Osteoblast (primary cell): Measurements from ENCODE around the gene PROM2. TPM values are rescaled to one million over a fixed set of nuclear protein-coding genes. Genes with fewer than 3 reads are reported as not detected.

Source experiments
- DNase-seq: peaks from one replicate; pipeline ENCODE4 v3.0.0; 2011; ENCODE audit warnings: low spot score, mixed read lengths; ENCODE audit not compliant: insufficient read length; ENCODE audit errors: missing footprints
- H2AFZ ChIP-seq: 2 replicates; pipeline ENCODE4 v1.6.0; 2011; ENCODE audit warnings: mild to moderate bottlenecking, low read length
- H3K27ac ChIP-seq: 2 replicates; pipeline ENCODE4 v1.5.1; 2011; ENCODE audit warnings: mild to moderate bottlenecking, low read depth, low read length, moderate library complexity
- H3K27me3 ChIP-seq: 2 replicates; pipeline ENCODE4 v1.6.0; 2012; ENCODE audit warnings: mild to moderate bottlenecking, control low read depth, inconsistent platforms, low read length, moderate library complexity; ENCODE audit not compliant: insufficient read depth
- H3K36me3 ChIP-seq: 2 replicates; pipeline ENCODE4 v1.5.1; 2011; ENCODE audit warnings: mild to moderate bottlenecking, low read length, control low read depth, moderate library complexity; ENCODE audit not compliant: insufficient read depth
- H3K4me1 ChIP-seq: 2 replicates; pipeline ENCODE4 v1.5.1; 2011; ENCODE audit warnings: mild to moderate bottlenecking, low read length, control low read depth, moderate library complexity; ENCODE audit not compliant: insufficient read depth
- H3K4me2 ChIP-seq: 2 replicates; pipeline ENCODE4 v1.6.0; 2011; ENCODE audit warnings: mild to moderate bottlenecking, low read length; ENCODE audit not compliant: insufficient read depth
- H3K4me3 ChIP-seq: fragments of 200-600 bp; sonication (generic); 3 replicates; pipeline ENCODE4 v1.5.1; 2012; ENCODE audit warnings: mild to moderate bottlenecking, low read length, inconsistent platforms; ENCODE audit not compliant: insufficient read depth
- H3K79me2 ChIP-seq: 2 replicates; pipeline ENCODE4 v1.6.0; 2012; ENCODE audit warnings: mild to moderate bottlenecking, low read length, control low read depth, inconsistent platforms; ENCODE audit not compliant: insufficient read depth
- H3K9me3 ChIP-seq: 2 replicates; pipeline ENCODE4 v1.5.1; 2011; ENCODE audit warnings: low read depth, low read length, control low read depth
- H4K20me1 ChIP-seq: 2 replicates; pipeline ENCODE4 v1.6.0; 2012; ENCODE audit warnings: mild to moderate bottlenecking, low read length, control low read depth; ENCODE audit not compliant: insufficient read depth
- CTCF ChIP-seq: IDR thresholded peaks from 2 replicates; pipeline ENCODE4 v1.5.1; 2011; ENCODE audit warnings: mild to moderate bottlenecking, low read depth, low read length, moderate library complexity; ENCODE audit errors: extremely low read depth
- total RNA-seq: library from RNA; depleted of rRNA; stranded (reverse); fragments of >200 nt; gene quantifications from 2 replicates; pipeline ENCODE4 v1.2.3, GENCODE V29; 2012

PROM2 gene
- total RNA-seq, 1 donor: 0.36 TPM

GRCh38 chr2:95311815-95312542, 37.7 kb downstream of the PROM2 start:
- H3K4me1 ChIP-seq: peaks cover 23% of the 10 kb centered on the region
- no peaks in the 10 kb centered on the region for H3K79me2 ChIP-seq
- peaks cover 4% of the 10 kb centered on the region for H4K20me1 ChIP-seq
- H3K27ac ChIP-seq: no peak overlapping the region
- no peak for TF ChIP-seq CTCF
- H3K36me3 ChIP-seq: no peaks in the 10 kb centered on the region
- no peak overlapping the region for H3K4me2 ChIP-seq
- peaks cover 32% of the 10 kb centered on the region for H3K27me3 ChIP-seq
- H3K4me3 ChIP-seq: no peak overlapping the region
- H3K9me3 ChIP-seq: no peaks in the 10 kb centered on the region
- DNase-seq: no peak
- no peak overlapping the region for H2AFZ ChIP-seq

- no peaks in the 10 kb centered on the region for H3K9me3 ChIP-seq
- H3K36me3 ChIP-seq: no peaks in the 10 kb centered on the region
- H3K4me2 ChIP-seq: no peak overlapping the region
- no peak overlapping the region for H3K4me3 ChIP-seq
- H2AFZ ChIP-seq: no peak overlapping the region
- TF ChIP-seq CTCF: no peak
- no peak overlapping the region for H3K27ac ChIP-seq
- no peak for DNase-seq
- H3K79me2 ChIP-seq: no peaks in the 10 kb centered on the region
- H4K20me1 ChIP-seq: peaks cover 4% of the 10 kb centered on the region
- peaks cover 29% of the 10 kb centered on the region for H3K4me1 ChIP-seq
- H3K27me3 ChIP-seq: peaks cover 32% of the 10 kb centered on the region
Observed at GRCh38 chr2:95312543-95313201, 38.4 kb downstream of the PROM2 start.

- DNase-seq: no peak
- Histone ChIP-seq H3K27me3 (peaks cover 33% of the 10 kb centered on the region), H3K4me2 (no peak overlapping the region)
Observed at GRCh38 chr2:95313296-95314131, 39.3 kb downstream of the PROM2 start.

More at GRCh38 chr2:95313296-95314131, 39.3 kb downstream of the PROM2 start:
- Histone ChIP-seq H3K4me1 (peaks cover 29% of the 10 kb centered on the region), H3K27ac (no peak overlapping the region), H4K20me1 (peaks cover 4% of the 10 kb centered on the region), H3K36me3 (no peaks in the 10 kb centered on the region), H3K4me3 (no peak overlapping the region), H3K79me2 (no peaks in the 10 kb centered on the region), H2AFZ (no peak overlapping the region), H3K9me3 (no peaks in the 10 kb centered on the region)
- no peak for TF ChIP-seq CTCF
